A673 (cell line): ENCODE data around the gene TULP3.

Source experiments
- CTCF ChIP-seq: fragments of 300-800, 200-600 bp; sonication (generic); conservative IDR thresholded peaks from 2 replicates; pipeline ENCODE4 v1.5.1; 2017; ENCODE audit warnings: low read depth, mild to moderate bottlenecking, antibody characterized with exemption, low read length, moderate library complexity, mixed read lengths
- EZH2 ChIP-seq: fragments of 200-600 bp; sonication (generic); IDR thresholded peaks from 2 replicates; pipeline ENCODE4 v1.6.1; 2017; ENCODE audit warnings: borderline replicate concordance, low read depth, mild to moderate bottlenecking, mixed read lengths, antibody characterized with exemption, low read length; ENCODE audit not compliant: poor library complexity, severe bottlenecking

GRCh38 chr12:2973566-2973965, 82.9 kb downstream of the TULP3 start:
- TF ChIP-seq CTCF (no peak), EZH2 (no peak)
